H4 (cell line): Measurements from ENCODE around the gene DNAH10. TPM values are rescaled to one million over a fixed set of nuclear protein-coding genes. Genes with fewer than 3 reads are reported as not detected.
"Not testable (repeated sequence)": the region's sequence is repeated elsewhere in the genome, so short reads cannot be mapped to it uniquely, and the experiment has no call there.

Experiments used
- DNase-seq: peaks from one replicate; pipeline ENCODE4 v3.0.0-alpha.2; 2015; ENCODE audit warnings: low spot score
- total RNA-seq: library from RNA; depleted of rRNA; stranded (reverse); fragments of >200 nt; shearing (Covaris generic); gene quantifications from 2 replicates; pipeline ENCODE4 v1.2.3, GENCODE V29; 2014

DNAH10 gene
- total RNA-seq, 1 experiment from 2014 or later, result 0.17 TPM

DNA sequence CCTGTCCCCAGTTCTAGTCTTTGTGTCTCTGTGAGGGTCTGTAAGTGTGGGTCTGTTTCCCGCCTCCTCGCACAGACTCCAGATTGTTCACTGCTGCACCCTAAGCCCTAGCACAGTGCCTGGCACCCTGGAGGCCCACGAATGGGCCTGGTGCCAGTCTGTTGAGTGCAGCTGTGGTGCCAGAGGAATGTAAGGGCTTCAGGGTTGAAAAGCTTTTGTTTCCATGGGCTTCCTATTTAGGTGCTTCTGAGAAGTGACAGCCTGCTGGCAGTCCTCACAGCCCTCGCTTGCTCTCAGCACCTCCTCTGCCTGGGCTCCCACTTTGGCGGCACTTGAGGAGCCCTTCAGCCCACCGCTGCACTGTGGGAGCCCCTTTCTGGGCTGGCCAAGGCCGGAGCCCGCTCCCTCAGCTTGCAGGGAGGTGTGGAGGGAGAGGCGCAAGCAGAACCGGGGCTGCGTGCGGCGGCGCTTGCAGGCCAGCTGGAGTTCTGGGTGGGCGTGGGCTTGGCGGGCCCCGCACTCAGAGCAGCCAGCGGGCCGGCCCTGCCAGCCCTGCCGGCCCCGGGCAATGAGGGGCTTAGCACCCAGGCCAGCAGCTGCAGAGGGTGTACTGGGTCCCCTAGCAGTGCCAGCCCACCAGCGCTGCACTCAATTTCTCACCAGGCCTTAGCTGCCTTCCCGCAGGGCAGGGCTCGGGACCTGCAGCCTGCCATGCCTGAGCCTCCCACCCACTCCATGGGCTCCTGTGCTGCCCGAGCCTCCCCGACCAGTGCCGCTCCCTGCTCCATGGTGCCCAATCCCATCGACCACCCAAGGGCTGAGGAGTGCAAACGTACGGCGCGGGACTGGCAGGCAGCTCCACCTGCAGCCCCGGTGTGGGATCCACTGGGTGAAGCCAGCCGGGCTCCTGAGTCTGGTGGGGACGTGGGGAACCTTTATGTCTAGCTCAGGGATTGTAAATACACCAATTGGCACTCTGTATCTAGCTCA lies 184.7 kb downstream of the DNAH10 start:
- DNase-seq, result not testable (repeated sequence)

DNA sequence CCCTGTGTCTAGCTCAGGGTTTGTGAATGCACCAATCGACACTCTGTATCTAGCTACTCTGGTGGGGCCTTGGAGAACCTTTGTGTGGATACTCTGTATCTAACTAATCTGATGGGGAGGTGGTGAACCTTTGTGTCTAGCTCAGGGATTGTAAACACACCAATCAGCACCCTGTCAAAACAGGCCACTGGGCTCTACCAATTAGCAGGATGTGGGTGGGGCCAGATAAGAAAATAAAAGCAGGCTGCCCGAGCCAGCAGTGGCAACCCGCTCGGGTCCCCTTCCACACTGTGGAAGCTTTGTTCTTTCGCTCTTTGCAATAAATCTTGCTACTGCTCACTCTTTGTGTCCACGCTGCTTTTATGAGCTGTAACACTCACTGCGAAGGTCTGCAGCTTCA lies 185.4 kb downstream of the DNAH10 start:
- not testable (repeated sequence) for DNase-seq

DNA sequence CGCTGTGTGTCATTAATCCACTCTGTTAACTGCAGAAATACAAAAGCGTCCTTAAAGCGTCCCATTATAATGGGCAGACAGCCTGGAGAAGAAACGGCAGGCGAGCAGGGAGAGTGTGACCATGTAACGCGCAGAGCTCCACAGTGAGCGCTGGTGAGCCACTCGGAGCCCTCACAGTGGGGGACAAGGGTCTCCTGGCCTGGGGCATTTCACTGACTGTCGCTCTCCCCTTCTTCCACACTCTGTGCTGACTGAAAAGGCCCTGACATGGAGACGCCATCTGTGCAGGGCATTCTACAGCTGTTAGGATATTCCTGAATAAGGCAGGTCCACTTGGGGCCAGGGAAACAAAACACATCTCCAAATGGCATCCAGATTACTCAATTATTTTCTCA lies 186.3 kb downstream of the DNAH10 start:
- DNase-seq, result no peak

DNA sequence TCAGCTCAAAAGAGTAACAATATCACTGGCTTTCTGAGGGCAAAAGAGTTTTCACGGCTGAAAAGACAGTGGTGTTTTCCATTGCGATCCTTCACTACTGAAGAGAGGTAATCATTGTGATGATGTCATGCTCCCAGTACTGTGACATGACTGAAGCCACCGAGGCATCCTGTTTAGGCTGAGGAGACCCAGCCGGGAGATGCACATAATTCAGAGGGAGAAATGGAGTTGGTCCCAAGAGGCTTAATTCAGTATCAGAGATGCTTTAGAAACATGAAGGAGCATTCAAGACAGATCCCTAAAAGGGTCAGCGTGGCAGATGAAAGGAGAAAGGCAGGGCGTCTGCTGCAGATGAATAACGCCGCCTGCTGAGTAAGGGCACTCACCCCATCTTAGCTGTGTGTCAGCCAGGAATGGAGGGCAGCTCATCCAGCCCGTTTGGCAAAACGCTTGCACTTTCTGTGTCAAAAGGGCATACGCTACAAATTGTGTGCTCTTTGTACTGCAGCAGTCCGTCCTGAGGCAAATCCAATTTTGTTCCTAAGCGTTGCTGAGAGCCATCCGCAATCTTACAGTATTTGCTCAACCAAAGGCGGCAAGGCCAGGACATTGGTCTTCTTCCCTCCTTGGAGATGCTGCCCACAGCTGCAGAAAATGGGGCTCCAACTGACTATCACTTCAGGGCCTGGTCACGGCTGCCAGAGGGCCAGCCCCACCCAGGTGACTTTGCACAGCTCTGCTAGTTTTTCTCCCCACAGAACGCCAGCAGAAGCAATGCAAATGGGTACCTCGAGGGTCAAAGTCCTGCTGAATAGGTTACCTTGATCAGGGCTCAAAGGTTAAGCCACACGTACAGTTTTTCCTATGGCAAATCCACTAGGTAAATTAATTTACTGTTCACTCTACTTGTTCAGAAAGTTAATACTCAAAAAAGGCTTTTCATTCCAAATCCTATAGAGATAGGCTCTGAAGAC lies 187.0 kb downstream of the DNAH10 start:
- no peak for DNase-seq

DNA sequence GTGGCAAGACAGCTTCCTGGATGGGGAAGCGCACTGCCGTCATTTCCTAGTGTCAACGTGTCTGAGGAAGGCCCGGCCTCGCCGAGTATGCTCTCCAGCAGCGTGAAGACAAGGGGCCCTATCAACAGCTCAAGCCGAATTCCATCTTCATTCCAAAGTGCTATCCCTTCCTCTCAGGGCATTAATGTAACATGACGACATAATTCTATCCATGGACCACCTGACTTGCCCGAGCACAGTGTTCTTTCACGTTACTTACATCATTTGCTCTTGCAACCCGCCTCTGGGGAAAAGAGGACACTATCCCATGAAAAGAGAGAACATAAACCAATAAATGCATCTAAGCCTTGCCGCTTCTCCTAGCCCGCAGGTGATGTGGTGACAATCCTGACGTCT lies 187.7 kb downstream of the DNAH10 start:
- no peak for DNase-seq

DNA sequence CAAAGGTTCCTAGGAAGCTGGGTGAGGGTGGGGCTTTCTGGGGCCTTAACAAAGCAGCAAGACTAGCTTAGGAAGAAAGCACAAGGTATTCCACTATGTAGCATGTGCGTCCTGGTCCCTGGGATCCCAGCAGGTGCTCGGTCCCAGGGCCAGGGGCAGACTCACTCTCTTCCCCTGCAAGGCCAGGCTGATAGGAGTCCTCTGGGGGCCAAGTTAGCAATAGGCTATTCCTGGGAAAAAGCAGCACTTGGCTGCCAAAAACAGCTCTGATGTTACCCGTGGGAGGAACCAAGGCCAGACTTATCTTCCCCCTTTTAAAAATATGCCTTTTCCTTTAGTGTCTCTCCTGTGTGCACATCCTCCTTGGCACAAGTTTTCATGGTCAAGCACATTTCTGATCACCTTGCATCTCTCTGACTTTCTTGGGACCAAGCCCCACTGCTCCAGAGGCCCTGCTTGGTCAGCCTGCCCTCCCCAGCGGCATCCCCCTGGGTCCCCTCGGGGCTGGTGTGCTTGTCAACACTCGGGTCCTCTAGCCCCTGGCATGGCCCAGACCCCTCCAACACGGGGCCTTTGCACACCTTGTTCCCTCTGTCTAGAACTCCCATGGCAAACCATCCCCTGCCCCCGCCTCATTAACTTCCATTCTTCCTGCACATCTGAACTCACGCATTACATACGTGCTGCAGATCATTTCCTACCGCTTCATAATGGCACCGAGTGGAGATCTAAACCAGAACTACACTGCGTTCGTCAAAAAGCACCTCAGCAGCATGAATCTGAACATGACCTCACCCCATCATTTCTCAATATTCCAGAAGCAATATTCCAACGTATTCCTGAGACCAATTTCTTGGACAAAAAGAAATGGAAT lies 188.6 kb downstream of the DNAH10 start:
- no peak for DNase-seq

DNA sequence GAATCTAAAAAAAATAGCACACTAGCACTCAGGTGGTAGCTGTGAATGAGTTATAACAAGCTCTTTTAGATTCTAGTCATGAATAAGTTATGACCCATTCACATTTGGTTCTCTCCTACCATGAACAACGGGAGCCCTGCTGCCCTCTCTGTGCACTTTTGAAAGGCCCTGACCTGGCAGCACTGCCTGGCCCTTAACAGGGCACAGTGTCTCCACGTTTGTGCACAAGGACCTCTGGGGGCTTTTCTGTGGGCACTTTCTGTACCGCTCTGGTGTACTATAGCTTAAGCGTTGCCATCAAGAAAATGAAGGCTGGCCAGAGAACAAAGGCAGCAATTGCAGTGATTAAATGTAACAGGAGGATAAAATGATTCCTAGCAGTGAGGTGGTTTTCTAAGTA lies 189.4 kb downstream of the DNAH10 start:
- DNase-seq, result no peak

DNA sequence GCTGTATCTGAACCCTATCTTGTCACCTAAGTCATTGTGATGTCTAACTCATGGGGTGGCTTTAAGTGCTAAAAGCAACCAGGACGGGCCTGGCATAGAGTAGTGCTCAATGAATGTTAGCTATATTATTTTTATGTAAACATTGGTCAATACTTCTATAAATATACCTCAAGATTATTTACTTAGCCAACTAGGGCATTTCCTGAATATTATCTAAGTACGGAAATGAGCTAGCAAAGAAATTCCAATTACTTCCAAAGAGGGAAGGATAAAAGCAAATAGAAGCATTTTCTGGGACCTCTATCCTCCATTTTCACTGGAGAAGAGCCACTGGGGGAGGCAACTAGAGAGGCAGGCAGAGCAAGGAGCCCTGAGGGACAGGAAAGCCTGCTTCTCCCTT lies 189.9 kb downstream of the DNAH10 start:
- DNase-seq, result peak; percentile 16

DNA sequence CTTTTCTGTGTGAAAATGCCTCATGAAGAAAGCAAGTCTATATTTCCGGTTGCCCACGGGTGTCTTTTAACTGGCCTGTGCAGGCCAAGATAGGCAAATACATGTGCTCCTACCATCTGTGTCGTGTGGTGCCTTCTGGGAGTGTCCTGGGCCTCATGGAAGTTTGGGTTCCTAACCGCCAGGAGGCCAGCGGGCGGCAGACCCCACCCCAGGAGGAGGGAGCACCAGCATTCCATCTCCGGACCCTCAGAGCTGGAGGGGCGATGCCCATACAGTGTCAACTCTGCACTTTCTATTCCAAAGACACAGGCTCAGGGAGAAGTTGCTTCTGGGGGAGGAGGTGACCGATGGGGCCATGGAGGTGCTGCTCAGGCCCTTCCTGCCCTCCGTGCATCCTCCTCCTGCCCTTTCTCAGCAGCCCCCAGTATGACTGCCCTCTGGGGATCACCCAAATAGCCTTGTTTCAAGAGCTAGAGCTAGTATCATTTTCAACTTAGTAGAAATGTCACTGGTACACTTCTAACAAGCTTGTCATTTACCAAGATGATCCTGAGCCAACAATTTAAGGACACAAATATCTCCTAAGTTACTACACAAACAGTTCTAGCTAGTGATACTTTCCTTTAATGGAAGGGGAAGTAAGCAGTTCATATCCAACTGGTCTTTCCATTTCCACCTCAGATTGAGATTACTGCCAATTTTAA lies 192.7 kb downstream of the DNAH10 start:
- DNase-seq, result no peak

DNA sequence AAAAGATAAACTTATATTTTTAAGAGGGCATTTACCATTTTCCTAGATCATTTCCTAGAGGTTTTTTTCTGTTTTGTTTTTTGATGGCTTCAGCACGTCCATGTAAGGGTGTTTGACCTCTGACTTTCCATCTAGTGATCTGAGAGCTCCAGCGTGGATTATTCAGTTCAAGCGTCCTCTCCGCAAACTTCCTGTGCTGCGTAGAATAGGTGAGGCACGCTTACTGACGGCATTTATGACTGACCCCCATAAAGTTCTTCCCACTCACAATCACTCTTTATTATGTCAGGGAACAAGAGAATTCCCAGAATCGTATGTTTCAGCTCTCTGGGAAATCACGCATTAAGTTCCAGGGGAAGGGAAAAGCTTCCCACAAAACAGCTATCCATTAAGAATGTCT lies 194.1 kb downstream of the DNAH10 start:
- no peak for DNase-seq

DNA sequence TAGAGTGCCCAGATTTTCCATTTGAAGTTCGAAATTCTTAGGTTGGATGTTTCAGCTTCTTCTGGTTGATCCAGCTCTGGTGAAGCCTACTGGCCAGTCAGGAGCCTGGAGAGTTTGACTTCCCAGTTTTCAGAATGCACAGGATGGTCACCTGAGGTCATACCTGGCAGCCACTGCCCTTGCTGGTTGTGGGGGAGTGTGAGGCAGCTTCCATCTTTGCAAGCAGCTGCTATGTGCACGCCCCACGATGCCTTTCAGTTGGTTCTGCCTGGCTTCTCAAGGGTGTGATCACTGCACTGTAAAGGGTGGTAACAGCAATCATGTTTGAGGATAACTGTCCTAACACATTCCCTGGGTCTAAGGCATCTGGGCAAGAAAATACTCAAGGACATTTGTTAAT lies 195.1 kb downstream of the DNAH10 start:
- DNase-seq, result no peak

DNA sequence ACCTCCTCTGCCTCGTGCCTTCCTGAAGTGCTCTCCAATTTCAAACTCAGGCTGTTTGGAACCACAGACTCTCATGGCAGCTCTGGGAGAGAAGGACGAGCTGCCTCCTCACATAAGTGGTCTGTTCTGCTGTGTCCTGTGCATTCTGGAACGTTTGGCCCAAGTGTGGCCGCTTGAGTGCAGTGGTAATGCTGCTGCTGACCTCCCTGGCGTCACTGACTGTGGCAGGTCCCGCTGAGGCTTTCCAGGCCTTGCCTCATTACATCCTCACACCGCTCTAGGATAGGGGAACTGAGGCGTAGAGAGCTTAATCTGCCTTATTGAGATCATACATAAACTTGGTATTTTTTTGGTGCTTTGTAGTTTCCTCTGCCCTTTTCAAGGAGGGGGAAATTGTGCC lies 196.4 kb downstream of the DNAH10 start:
- no peak for DNase-seq

DNA sequence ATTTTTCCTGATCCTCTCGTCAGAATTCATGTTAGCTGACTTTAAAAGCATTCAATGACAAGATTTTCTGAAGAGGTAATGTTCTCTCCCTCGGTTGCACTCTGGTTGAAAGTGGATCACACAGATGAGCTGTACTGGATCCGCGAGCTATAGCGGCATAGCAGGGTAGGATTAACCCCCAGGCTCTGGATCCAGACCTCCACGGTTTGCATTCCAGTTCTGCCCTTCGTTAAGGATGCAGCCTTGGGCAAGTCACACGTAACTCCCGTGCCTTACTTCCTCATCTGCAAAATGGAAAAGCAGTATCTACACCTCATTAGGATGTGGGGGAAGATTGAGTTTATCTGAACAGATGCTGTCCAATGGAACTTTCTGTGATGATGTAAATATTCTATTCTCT lies 196.8 kb downstream of the DNAH10 start:
- DNase-seq, result no peak

DNA sequence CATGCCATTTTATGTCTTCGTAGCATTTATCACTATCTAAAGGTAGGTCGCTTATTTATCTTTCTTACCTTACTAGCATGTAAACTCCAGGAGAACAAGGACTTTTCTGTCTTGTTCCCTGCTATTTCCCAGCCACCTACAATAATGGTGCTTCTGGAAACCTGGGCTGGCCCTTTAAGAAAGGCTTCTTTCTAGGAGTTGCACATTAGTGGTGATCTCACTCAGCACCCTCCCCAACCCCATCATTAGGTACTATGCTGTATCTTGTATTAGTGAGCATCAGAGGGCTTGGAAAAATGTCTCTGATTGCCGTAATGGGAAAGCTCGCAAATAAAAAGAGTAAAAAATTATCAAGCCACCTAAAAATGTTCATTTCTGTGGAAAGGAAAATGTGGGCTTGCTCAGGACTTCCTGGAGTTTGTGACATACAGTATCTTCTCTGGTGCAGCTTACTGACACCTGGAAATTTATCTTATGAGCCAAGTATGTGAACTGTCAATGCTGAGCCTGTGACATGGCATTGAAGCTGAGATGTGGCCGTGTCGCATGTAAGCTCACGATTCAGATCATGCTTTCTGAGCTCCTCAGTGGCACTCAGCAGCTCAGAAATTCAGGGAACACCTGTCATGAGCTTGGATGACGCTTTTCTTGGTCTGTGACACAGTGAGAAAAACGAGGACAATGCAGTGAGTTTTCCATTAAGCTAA lies 198.1 kb downstream of the DNAH10 start:
- no peak for DNase-seq

DNA sequence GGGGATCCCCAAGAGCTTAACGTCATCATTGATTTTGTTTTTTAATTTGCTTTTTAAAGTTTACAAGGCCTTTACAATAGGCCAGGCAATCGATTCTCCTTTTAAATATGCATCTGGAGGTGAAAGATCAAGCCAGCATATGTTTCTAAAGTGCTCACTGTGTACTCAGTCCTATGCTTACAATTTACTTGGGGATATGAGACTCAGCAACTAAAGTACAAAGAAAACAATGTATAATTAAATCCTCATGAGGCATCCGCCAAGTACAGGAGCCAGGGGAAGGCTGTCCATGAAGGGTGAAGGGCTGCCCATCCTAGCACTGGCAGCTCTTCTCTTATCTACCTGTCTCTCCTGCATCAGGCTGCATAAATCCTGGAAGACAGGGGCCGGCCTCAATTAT lies 198.8 kb downstream of the DNAH10 start:
- no peak for DNase-seq

DNA sequence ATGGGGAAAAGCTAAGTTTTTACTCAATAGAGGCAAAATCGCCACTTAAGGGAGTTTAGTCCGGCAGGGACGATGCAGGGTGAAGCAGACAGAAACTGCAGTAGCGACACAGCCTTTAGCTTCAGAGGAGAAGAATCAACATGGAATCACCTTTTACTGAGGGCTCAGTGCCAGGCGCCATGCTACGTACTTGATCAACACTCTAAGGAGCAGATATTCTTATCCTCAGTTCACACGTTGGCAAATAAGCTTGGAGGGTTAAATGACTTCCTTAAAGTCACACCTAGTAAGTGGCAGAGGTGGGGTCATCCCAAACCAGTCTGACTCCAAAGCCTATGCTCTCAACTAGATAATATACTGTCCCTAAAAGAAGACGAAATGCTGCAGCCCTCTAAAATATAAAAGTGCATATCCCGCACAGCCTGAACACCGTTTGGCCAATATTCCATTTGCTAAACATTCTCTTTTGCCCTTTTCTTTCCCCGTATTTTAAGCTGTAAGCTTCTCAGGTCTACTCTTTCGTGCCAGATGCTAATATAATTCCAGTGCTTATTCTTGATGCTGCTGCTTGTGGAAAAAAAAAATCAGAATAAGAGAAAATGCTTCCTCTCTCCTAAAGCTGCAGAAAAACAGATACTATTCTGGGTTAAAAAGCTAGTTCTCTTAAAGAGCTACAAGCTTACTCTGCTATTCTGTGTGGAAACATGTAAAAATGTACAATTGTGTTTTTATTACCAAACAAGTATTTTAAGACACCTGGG lies 199.7 kb downstream of the DNAH10 start:
- no peak for DNase-seq

DNA sequence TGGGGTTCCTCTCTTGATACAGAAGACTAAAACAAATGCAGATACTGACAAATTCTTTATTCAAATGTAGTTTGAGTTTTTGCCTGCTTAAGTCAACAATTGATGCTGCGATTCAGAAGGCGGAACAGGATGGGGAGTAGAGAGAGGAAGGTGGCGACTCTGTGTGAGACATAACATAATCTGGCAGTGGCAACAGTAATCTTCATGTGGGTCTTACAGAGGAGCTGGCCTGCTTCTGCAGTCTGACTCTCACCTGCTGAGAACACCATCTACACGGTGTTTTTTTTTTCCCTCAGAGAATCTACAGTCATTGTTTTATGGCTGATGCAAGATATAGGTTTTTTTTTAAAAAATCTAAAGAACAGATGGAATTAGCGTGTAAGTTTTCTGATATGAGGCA lies 200.4 kb downstream of the DNAH10 start:
- no peak for DNase-seq

DNA sequence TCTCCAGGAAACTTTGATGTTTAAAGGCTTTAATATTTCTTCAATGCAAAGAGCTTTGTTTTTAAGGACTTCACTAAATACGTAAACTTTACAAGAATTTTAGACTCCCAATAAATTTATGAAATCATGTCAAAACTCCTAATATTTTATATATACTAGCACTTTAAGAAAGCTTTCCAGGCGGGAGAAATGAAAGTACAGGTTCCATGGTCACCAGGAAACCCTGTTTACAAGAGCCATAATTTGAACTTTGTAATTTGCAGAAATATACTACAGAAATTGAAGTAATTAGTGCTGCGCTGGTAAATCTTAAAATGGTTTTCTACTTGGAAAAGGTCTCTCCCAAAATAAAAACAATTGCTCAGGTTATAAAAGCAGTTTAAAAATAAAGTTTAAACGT lies 201.7 kb downstream of the DNAH10 start:
- DNase-seq, result no peak

DNA sequence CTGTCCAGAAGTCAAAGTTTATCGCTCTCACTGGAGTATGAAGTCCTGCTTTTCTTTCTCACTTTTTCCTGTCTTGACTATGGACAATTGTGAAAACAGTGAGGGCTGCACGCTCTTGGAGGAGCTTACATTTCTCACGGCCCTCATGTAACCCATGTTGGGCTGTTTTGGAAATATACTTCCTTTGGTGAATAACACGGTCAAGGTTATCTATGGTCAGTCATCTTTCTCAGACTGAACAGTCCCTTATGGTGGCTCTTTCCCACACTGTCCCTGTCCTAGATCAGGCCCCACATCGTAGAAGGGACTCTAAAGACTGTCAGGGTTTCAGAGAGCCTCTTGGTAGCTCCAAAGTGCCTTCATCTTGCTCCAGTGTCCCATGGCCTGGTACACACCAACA lies 203.3 kb downstream of the DNAH10 start:
- no peak for DNase-seq
